Testis (tissue), 2 donors: ENCODE results near the gene PPP2R2D.

Experiments used
- POLR2A ChIP-seq: fragments of 450-650 bp; IDR thresholded peaks from one replicate; pipeline ENCODE4 v1.6.1; 2017; ENCODE audit warnings: antibody characterized with exemption, mild to moderate bottlenecking, moderate library complexity
- TF ChIP-seq, protein P1 (sequence below), 3 experiments: fragments of 450-650 bp in 2 of 3; fragments of 200-600 bp in 1 of 3; sonication (generic) in 1 of 3; IDR thresholded peaks; one replicate each; pipeline ENCODE4 v1.5.1; 2016 to 2019; ENCODE audit warnings: antibody characterized with exemption in 3 of 3, mild to moderate bottlenecking in 2 of 3, moderate library complexity in 1 of 3

DNA sequence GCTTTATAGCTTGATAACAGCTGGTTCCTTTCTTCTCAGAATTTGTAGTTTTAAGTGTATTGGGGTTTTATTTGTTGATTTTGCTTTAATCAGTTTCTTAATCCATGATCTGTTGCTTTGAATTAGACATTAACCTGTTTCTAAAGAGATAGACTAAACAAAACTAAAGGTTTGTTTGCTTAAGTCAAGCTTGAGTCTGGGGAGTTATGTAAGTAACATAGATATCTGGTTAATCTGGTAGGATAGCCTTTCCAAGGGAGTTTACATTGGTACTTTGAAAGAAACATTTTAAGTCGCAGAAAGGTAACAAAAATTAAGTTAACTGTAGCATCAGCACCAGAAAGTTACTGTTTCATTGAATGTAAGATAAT is 5.4 kb downstream of the PPP2R2D start:
- TF ChIP-seq, protein P1, sequence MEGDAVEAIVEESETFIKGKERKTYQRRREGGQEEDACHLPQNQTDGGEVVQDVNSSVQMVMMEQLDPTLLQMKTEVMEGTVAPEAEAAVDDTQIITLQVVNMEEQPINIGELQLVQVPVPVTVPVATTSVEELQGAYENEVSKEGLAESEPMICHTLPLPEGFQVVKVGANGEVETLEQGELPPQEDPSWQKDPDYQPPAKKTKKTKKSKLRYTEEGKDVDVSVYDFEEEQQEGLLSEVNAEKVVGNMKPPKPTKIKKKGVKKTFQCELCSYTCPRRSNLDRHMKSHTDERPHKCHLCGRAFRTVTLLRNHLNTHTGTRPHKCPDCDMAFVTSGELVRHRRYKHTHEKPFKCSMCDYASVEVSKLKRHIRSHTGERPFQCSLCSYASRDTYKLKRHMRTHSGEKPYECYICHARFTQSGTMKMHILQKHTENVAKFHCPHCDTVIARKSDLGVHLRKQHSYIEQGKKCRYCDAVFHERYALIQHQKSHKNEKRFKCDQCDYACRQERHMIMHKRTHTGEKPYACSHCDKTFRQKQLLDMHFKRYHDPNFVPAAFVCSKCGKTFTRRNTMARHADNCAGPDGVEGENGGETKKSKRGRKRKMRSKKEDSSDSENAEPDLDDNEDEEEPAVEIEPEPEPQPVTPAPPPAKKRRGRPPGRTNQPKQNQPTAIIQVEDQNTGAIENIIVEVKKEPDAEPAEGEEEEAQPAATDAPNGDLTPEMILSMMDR (IDR thresholded peaks at IDR 0.05): no peak
- no peak for TF ChIP-seq POLR2A
